Heart left ventricle (tissue), 13 donors: ENCODE measurements around the gene DOCK8.

ENCODE experiments used
- CTCF ChIP-seq, 12 donors: fragments of 200-600 bp; sonication (generic) in 4 of 12; IDR thresholded peaks; one replicate each; pipeline versions ENCODE4 v1.5.0 to v1.8.0; 2018 to 2022; ENCODE audit warnings: antibody characterized with exemption in 12 of 12, mild to moderate bottlenecking in 5 of 12
- POLR2A ChIP-seq, 2 donors: fragments of 450-650 bp; IDR thresholded peaks; one replicate each; pipeline ENCODE4 v1.6.1; 2017; ENCODE audit warnings: antibody characterized with exemption in 2 of 2, mild to moderate bottlenecking in 2 of 2, moderate library complexity in 2 of 2
- donor health status: ischemic (EF 13 %, LVEDD 7.1; RV severe dilation, severe dysfunction).
- donor health status: DM: no; HTN: yes; CAD: no.
- donor health status: DM: no; HTN: no; CAD: no.
- donor health status: ischemic (EF 25% LVEDD 6.9; RV normal size, moderate dysfunction).
- donor health status: ischemic (EF 25% LVEDD 5.7; RV mildly dilated, moderate dysfunction).
- donor health status: ischemic (EF 35%, LVEDD 5.7; RV mildly dilated, moderate dysfunction).
- donor health status: nonischemic (EF 11% LVEDD 7.7; RV severe dilation, severe dysfunction).
- donor health status: DM: yes; HTN: yes; CAD: no.
- donor health status: PGD.
- donor health status: ischemic (EF 29% LVEDD 5.4; RV normal size, mild dysfunction).
- donor health status: nonischemic (EF 23%, LVEDD 6.1; RV moderate dilation, normal function).

GRCh38 chr9:503326-503725 lies 288.7 kb downstream of the DOCK8 start:
- TF ChIP-seq CTCF (IDR thresholded peaks at IDR 0.05) (no peak), POLR2A (IDR thresholded peaks at IDR 0.05) (no peak)
